IPS DF 4.7 (cell line): ENCODE data around the gene SAT1.

Source experiments
- DNase-seq: peaks from one replicate; pipeline ENCODE4 v3.0.0-alpha.2; 2013; ENCODE audit warnings: low spot score; ENCODE audit errors: extremely low read depth

SAT1 gene

GRCh38 chrX:23810279-23810678, 27.3 kb downstream of the SAT1 start:
- DNase-seq = no peak

- DNase-seq = no peak
These were observed 28.2 kb downstream of the SAT1 start for GRCh38 chrX:23811108-23811651.

GRCh38 chrX:23811656-23812055, 28.7 kb downstream of the SAT1 start:
- DNase-seq = no peak

- DNase-seq = no peak
These were observed 30.8 kb downstream of the SAT1 start for GRCh38 chrX:23813808-23814207.

- no peak for DNase-seq
These were observed 32.4 kb downstream of the SAT1 start for GRCh38 chrX:23815376-23815775.

GRCh38 chrX:23816179-23816578, 33.2 kb downstream of the SAT1 start:
- DNase-seq = no peak

GRCh38 chrX:23817979-23818336, 35.0 kb downstream of the SAT1 start:
- DNase-seq = no peak

GRCh38 chrX:23819385-23820234, 36.6 kb downstream of the SAT1 start:
- no peak for DNase-seq

- no peak for DNase-seq
These were observed 37.3 kb downstream of the SAT1 start for GRCh38 chrX:23820235-23820782.

- DNase-seq = no peak
These were observed 38.9 kb downstream of the SAT1 start for GRCh38 chrX:23821847-23822246.

GRCh38 chrX:23822397-23822796, 39.4 kb downstream of the SAT1 start:
- DNase-seq = no peak

GRCh38 chrX:23822841-23823240, 39.9 kb downstream of the SAT1 start:
- DNase-seq = no peak

- DNase-seq = no peak
These were observed 42.7 kb downstream of the SAT1 start for GRCh38 chrX:23825675-23826074.

GRCh38 chrX:23826216-23826615, 43.2 kb downstream of the SAT1 start:
- no peak for DNase-seq

GRCh38 chrX:23826653-23827052, 43.7 kb downstream of the SAT1 start:
- no peak for DNase-seq

- DNase-seq = no peak
These were observed 45.9 kb downstream of the SAT1 start for GRCh38 chrX:23828881-23829280.

GRCh38 chrX:23832721-23833120, 49.7 kb downstream of the SAT1 start:
- DNase-seq = no peak
